CD4-positive, alpha-beta T cell treated with Interleukin-1 beta for 1 hour (primary cell): ENCODE data around the gene EIF1AD.
"Not testable (repeated sequence)": the region's sequence is repeated elsewhere in the genome, so short reads cannot be mapped to it uniquely, and the experiment has no call there.

Experiments
- DNase-seq, 2 donors: peaks; one replicate each; pipeline ENCODE4 v3.0.0-alpha.2; 2020 to 2022

Gene EIF1AD

GRCh38 chr11:66020618-66021357, 18.8 kb upstream of the EIF1AD start:
- DNase-seq: peak in 1 of 2 donors; percentile 72

GRCh38 chr11:66020212-66020611, 18.3 kb upstream of the EIF1AD start:
- no peak for DNase-seq

- DNase-seq: no peak
These were observed 15.4 kb upstream of the EIF1AD start for GRCh38 chr11:66017321-66017720.

GRCh38 chr11:66016793-66017177, 14.8 kb upstream of the EIF1AD start:
- no peak for DNase-seq

- DNase-seq: no peak
These were observed 14.2 kb upstream of the EIF1AD start for GRCh38 chr11:66015936-66016792.

GRCh38 chr11:66015454-66015881, 13.5 kb upstream of the EIF1AD start:
- no peak for DNase-seq

- DNase-seq: no peak
These were observed 13.0 kb upstream of the EIF1AD start for GRCh38 chr11:66014804-66015453.

GRCh38 chr11:66013762-66014100, 11.8 kb upstream of the EIF1AD start:
- DNase-seq: no peak

GRCh38 chr11:66012946-66013761, 11.2 kb upstream of the EIF1AD start:
- peak in 1 of 2 donors; percentile 65 for DNase-seq

- no peak for DNase-seq
These were observed 10.5 kb upstream of the EIF1AD start for GRCh38 chr11:66012371-66012945.

- no peak for DNase-seq
These were observed 9.9 kb upstream of the EIF1AD start, which contains the start of gene CST6 for GRCh38 chr11:66011785-66012303. Gene CST6, plus strand, starts transcription at chr11:66012008. Its CDS starts 37 bp downstream, at chr11:66012045.

- DNase-seq: no peak
These were observed 9.4 kb upstream of the EIF1AD start for GRCh38 chr11:66011239-66011784.

- not testable (repeated sequence) for DNase-seq
These were observed 8.1 kb upstream of the EIF1AD start for GRCh38 chr11:66010036-66010435.

GRCh38 chr11:66008468-66009101, 6.6 kb upstream of the EIF1AD start:
- DNase-seq: no peak

GRCh38 chr11:66008095-66008467, 6.1 kb upstream of the EIF1AD start:
- no peak for DNase-seq

- no peak for DNase-seq
These were observed 5.3 kb upstream of the EIF1AD start for GRCh38 chr11:66007201-66007634.

GRCh38 chr11:66006891-66007176, 4.9 kb upstream of the EIF1AD start:
- DNase-seq: no peak

GRCh38 chr11:66006134-66006890, 4.4 kb upstream of the EIF1AD start:
- no peak for DNase-seq

- DNase-seq: no peak
These were observed 2.2 kb upstream of the EIF1AD start for GRCh38 chr11:66004186-66004585.

GRCh38 chr11:66003291-66003690, 1.3 kb upstream of the EIF1AD start:
- no peak for DNase-seq
